Esophagus squamous epithelium (tissue), 5 donors: Measurements from ENCODE around the gene LRBA. TPM values are rescaled to one million over a fixed set of nuclear protein-coding genes. Genes with fewer than 3 reads are reported as not detected.

Experiments used
- DNase-seq: peaks from one replicate; lab custom pipeline; 2025; lab: John Stamatoyannopoulos, UW
- H3K27ac ChIP-seq, 4 donors: fragments of 200-600 bp; sonication (generic); one replicate each; pipeline ENCODE4 v1.5.1; 2016 to 2019; ENCODE audit warnings: mild to moderate bottlenecking in 1 of 4
- H3K27me3 ChIP-seq, 4 donors: fragments of 200-600 bp; sonication (generic); 1 replicate in 3 of 4; 2 replicates in 1 of 4; pipeline versions ENCODE4 v1.5.1 to v1.6.0; 2017 to 2021; ENCODE audit warnings: antibody characterized with exemption in 1 of 4
- H3K36me3 ChIP-seq, 3 donors: fragments of 200-600 bp; sonication (generic); one replicate each; pipeline ENCODE4 v1.5.1; 2016 to 2019
- H3K4me1 ChIP-seq, 3 donors: fragments of 200-600 bp; sonication (generic); one replicate each; pipeline ENCODE4 v1.5.1; 2017 to 2019
- H3K4me3 ChIP-seq, 4 donors: fragments of 200-600 bp; sonication (generic); 1 replicate in 3 of 4; 2 replicates in 1 of 4; pipeline ENCODE4 v1.5.1; 2016 to 2019; ENCODE audit warnings: mild to moderate bottlenecking in 2 of 4, moderate library complexity in 1 of 4
- H3K9me3 ChIP-seq, 3 donors: fragments of 200-600 bp; sonication (generic); one replicate each; pipeline ENCODE4 v1.5.1; 2016 to 2019
- POLR2A ChIP-seq, 4 donors: fragments of 450-650 bp; IDR thresholded peaks; one replicate each; pipeline ENCODE4 v1.6.1; 2017; ENCODE audit warnings: antibody characterized with exemption in 4 of 4, mild to moderate bottlenecking in 4 of 4, moderate library complexity in 3 of 4
- WGBS, 2 donors: methylation state at CpG; one replicate each; pipeline ENCODE4 v1.1.5; 2018; 5-methylcytosine and 5-hydroxymethylcytosine counted together
- intact Hi-C: fragments of 100-400 bp; cut with DNase I; formaldehyde crosslinking; loops from one replicate; pipeline ENCODE4 v1.15.0; 2022
- total RNA-seq, 4 donors: library from RNA; depleted of rRNA; stranded (reverse); fragments of >200 nt; gene quantifications; one replicate each; pipeline ENCODE4 v1.1.0, GENCODE V29; 2016
- TF ChIP-seq, protein P1 (sequence below), 6 experiments: fragments of 450-650 bp in 4 of 6; fragments of 200-600 bp in 2 of 6; sonication (generic) in 2 of 6; IDR thresholded peaks; one replicate each; pipeline ENCODE4 v1.5.1; 2016 to 2019; ENCODE audit warnings: antibody characterized with exemption in 6 of 6, mild to moderate bottlenecking in 4 of 6, moderate library complexity in 4 of 6
- donor health status: DM: yes; HTN: yes; CAD: no.

Gene LRBA
- total RNA-seq, 4 donors from 2014 or later: 54.7 to 91.8 (median 66.2) TPM

DNA sequence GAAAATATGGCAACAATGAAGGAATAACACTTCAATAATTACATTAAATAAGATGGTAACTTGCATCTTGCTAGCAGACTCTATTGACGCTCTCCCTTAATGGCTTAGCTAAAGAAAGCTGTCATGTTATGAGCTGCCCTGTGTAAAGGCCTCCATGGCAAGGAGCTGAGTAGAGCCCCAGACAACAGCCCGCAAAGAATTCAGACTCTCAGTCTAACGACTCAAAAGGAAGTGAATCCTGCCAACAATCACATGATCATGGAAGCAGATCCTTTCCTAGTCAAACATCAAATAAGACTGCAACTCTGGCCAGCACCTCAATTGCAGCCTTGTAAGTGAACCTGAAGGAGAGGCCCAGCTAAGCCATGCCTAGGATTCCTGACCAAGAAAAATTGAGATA is 275.5 kb downstream of the LRBA start:
- no peak for TF ChIP-seq POLR2A (IDR thresholded peaks at IDR 0.05)
- TF ChIP-seq, protein P1, sequence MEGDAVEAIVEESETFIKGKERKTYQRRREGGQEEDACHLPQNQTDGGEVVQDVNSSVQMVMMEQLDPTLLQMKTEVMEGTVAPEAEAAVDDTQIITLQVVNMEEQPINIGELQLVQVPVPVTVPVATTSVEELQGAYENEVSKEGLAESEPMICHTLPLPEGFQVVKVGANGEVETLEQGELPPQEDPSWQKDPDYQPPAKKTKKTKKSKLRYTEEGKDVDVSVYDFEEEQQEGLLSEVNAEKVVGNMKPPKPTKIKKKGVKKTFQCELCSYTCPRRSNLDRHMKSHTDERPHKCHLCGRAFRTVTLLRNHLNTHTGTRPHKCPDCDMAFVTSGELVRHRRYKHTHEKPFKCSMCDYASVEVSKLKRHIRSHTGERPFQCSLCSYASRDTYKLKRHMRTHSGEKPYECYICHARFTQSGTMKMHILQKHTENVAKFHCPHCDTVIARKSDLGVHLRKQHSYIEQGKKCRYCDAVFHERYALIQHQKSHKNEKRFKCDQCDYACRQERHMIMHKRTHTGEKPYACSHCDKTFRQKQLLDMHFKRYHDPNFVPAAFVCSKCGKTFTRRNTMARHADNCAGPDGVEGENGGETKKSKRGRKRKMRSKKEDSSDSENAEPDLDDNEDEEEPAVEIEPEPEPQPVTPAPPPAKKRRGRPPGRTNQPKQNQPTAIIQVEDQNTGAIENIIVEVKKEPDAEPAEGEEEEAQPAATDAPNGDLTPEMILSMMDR (IDR thresholded peaks at IDR 0.05): no peak
- Histone ChIP-seq H3K4me1 (peaks cover 0 to 12% (median 0%) of the 10 kb centered on the region in 3 donors), H3K9me3 (no peaks in the 10 kb centered on the region), H3K4me3 (no peak overlapping the region), H3K27me3 (no peaks in the 10 kb centered on the region), H3K36me3 (peaks cover 0 to 7% (median 0%) of the 10 kb centered on the region in 3 donors), H3K27ac (no peak overlapping the region)
- intact Hi-C loops: no loop called here
- 86 to 87% methylated on average over 3 of the region's 3 CpGs for WGBS, 2 donors
- no peak for DNase-seq

DNA sequence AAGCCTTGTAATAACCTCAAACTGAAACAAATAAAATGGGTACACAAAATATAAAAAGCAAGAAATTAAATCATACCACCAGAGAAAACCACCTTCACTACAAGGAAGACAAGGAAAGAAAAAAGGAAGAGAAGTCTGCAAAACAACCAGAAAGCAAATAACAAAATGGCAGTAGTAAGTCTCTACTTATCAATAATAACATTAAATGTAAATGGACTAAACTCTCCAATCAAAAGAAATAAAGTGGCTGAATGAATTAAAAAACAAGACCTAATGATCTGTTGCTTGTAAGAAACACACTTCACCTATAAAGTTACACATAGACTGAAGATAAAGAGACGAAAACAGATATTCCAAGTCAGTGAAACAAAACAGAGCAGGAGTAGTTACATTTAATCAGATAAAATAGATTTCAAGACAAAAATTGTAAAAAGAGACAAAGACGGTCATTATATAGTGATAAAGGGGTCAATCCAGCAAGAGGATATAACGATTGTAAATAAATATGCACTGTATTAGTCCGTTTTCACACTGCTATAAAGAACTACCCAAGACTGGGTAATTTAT is 289.0 kb downstream of the LRBA start:
- Histone ChIP-seq H3K27ac (no peak overlapping the region), H3K36me3 (peaks cover 0 to 59% (median 0%) of the 10 kb centered on the region in 3 donors), H3K4me3 (no peak overlapping the region), H3K4me1 (peaks cover 0 to 17% (median 0%) of the 10 kb centered on the region in 3 donors), H3K27me3 (no peaks in the 10 kb centered on the region), H3K9me3 (peaks cover 0 to 11% (median 0%) of the 10 kb centered on the region in 3 donors)
- TF ChIP-seq, protein P1 (IDR thresholded peaks at IDR 0.05): no peak
- TF ChIP-seq POLR2A (IDR thresholded peaks at IDR 0.05): no peak
- WGBS, 2 donors: 70 to 72% methylated on average over 4 of the region's 4 CpGs
- no peak for DNase-seq
- intact Hi-C loops: no loop called here

GRCh38 chr4:150723727-150724411 is 291.2 kb downstream of the LRBA start:
- Histone ChIP-seq H3K27me3 (no peaks in the 10 kb centered on the region), H3K9me3 (peaks cover 0 to 11% (median 0%) of the 10 kb centered on the region in 3 donors), H3K4me3 (no peak overlapping the region), H3K4me1 (peaks cover 0 to 17% (median 0%) of the 10 kb centered on the region in 3 donors), H3K27ac (peak overlapping the region in 1 of 4 donors; percentile 10), H3K36me3 (peaks cover 0 to 38% (median 0%) of the 10 kb centered on the region in 3 donors)
- WGBS, 2 donors: 79 to 87% methylated on average over 4 to 5 of the region's 5 CpGs
- intact Hi-C loops: no loop called here
- no peak for DNase-seq
- TF ChIP-seq POLR2A (IDR thresholded peaks at IDR 0.05): no peak
- TF ChIP-seq, protein P1 (IDR thresholded peaks at IDR 0.05): no peak

DNA sequence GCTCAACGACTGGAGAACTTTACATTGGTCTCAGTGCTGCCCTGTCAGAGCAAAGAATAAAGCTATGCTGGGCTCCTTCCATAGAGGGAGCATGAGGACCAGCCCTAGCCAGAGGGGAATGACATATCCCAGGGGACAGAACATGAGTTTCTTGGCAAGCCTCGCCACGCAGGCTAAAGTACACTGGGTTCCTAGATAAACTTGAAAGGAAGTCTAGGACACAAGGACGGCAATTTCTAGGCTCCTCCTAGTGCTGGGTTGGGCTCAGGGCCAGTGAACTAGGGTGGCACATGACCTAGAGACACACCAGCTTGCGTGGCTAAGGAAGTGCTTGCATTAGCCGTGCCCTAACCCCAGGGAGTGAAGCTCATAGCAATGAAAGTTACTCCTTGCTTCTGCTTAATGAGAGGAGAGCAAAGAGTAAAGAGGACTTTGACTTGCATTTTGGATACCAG is 292.1 kb downstream of the LRBA start:
- intact Hi-C loops: no loop called here
- WGBS, 2 donors: 34 to 40% methylated on average over 3 to 6 of the region's 6 CpGs
- Histone ChIP-seq H3K9me3 (peaks cover 0 to 11% (median 0%) of the 10 kb centered on the region in 3 donors), H3K27me3 (no peaks in the 10 kb centered on the region), H3K4me1 (peaks cover 0 to 17% (median 0%) of the 10 kb centered on the region in 3 donors), H3K36me3 (peaks cover 0 to 35% (median 0%) of the 10 kb centered on the region in 3 donors), H3K27ac (peak overlapping the region in 1 of 4 donors; percentile 10), H3K4me3 (no peak overlapping the region)
- DNase-seq: no peak
- TF ChIP-seq, protein P1 (IDR thresholded peaks at IDR 0.05): peak in 1 of 6 experiments; percentile 11
- TF ChIP-seq POLR2A (IDR thresholded peaks at IDR 0.05): no peak

DNA sequence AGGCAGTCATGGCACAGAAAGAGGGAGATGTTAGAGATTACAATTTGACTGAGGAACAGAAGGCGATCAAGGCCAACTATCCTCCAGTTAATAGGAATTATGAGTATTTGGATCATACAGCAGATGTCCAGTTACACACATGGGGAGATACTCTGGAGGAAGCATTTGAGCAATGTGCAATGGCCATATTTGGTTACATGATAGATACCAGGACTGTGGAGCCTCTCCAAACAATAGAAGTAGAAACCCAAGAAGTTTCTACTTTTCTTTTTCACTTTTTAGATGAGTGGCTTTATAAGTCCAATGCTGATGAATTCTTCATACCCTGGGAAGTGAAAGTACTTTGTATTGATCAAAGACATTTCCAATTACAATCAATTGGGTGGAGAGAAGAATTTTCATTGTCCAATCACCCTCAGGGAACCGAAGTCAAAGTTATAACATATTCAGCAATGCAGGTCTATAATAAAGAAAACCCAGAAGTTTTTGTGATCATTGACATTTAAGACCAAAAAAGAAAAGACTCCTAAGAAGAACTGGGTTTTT is 294.0 kb downstream of the LRBA start:
- intact Hi-C loops: no loop called here
- Histone ChIP-seq H3K27ac (no peak overlapping the region), H3K36me3 (peaks cover 0 to 20% (median 0%) of the 10 kb centered on the region in 3 donors), H3K4me3 (no peak overlapping the region), H3K4me1 (peaks cover 0 to 17% (median 0%) of the 10 kb centered on the region in 3 donors), H3K27me3 (no peaks in the 10 kb centered on the region), H3K9me3 (peaks cover 0 to 4% (median 0%) of the 10 kb centered on the region in 3 donors)
- no peak for TF ChIP-seq POLR2A (IDR thresholded peaks at IDR 0.05)
- TF ChIP-seq, protein P1 (IDR thresholded peaks at IDR 0.05): no peak
- DNase-seq: no peak
- 90 to 96% methylated on average over 2 of the region's 2 CpGs for whole genome bisulfite sequencing, 2 donors
